ENCODE results near the gene SART1. TPM values are rescaled to one million over a fixed set of nuclear protein-coding genes. Genes with fewer than 3 reads are reported as not detected.

The SART1 gene
- total RNA-seq, 1 donor from 2014 or later, result 39.2 TPM

- no peak for DNase-seq (ENCODE audit: low read depth)
Observed at GRCh38 chr11:65965986-65966762, 4.6 kb downstream of the SART1 start.

- no peak for DNase-seq (ENCODE audit: low read depth)
Observed at GRCh38 chr11:65967329-65967934, 5.9 kb downstream of the SART1 start.

- peak; percentile 44 for DNase-seq (ENCODE audit: low read depth)
Observed at GRCh38 chr11:65968600-65969482, 7.3 kb downstream of the SART1 start.

- DNase-seq (ENCODE audit: low read depth), result no peak
Observed at GRCh38 chr11:65972116-65972515, 10.6 kb downstream of the SART1 start.

GRCh38 chr11:65973439-65974110 is 12.0 kb downstream of the SART1 start:
- DNase-seq (ENCODE audit: low read depth), result no peak

- no peak for DNase-seq (ENCODE audit: low read depth)
Observed at GRCh38 chr11:65975771-65976170, 14.2 kb downstream of the SART1 start.

GRCh38 chr11:65976216-65977176 is 15.0 kb downstream of the SART1 start:
- no peak for DNase-seq (ENCODE audit: low read depth)

GRCh38 chr11:65977621-65978390 is 16.3 kb downstream of the SART1 start:
- DNase-seq (ENCODE audit: low read depth), result no peak

GRCh38 chr11:65978391-65979238 is 17.1 kb downstream of the SART1 start:
- DNase-seq (ENCODE audit: low read depth), result no peak

- DNase-seq (ENCODE audit: low read depth), result no peak
Observed at GRCh38 chr11:65979261-65979759, 17.8 kb downstream of the SART1 start.

- no peak for DNase-seq (ENCODE audit: low read depth)
Observed at GRCh38 chr11:65981101-65981740, 19.7 kb downstream of the SART1 start.

- DNase-seq (ENCODE audit: low read depth), result no peak
Observed at GRCh38 chr11:65981972-65982823, 20.7 kb downstream of the SART1 start.

- no peak for DNase-seq (ENCODE audit: low read depth)
Observed at GRCh38 chr11:65982824-65983588, 21.5 kb downstream of the SART1 start.

- DNase-seq (ENCODE audit: low read depth), result no peak
Observed at GRCh38 chr11:65983589-65983987, 22.1 kb downstream of the SART1 start.

GRCh38 chr11:65987336-65987735 is 25.8 kb downstream of the SART1 start:
- no peak for DNase-seq (ENCODE audit: low read depth)

Measured in myocyte (in vitro differentiated cells).